HG03469 (cell line): ENCODE results near the gene UBAP1L.
"Not testable (repeated sequence)": the region's sequence is repeated elsewhere in the genome, so short reads cannot be mapped to it uniquely, and the experiment has no call there.

Source experiments
- ATAC-seq: cut with Tn5 transposase; IDR thresholded peaks from one replicate; pipeline ENCODE4 v1.9.1; 2021; ENCODE audit warnings: mild to moderate bottlenecking, moderate library complexity, moderate number of reproducible peaks; ENCODE audit not compliant: unreplicated experiment

UBAP1L gene

GRCh38 chr15:65048241-65048640 lies 66.8 kb downstream of the UBAP1L start:
- ATAC-seq: no peak

- no peak for ATAC-seq
Measured at GRCh38 chr15:65044724-65045481, 70.1 kb downstream of the UBAP1L start, which contains the start of gene SLC51B. Gene SLC51B (plus strand): TSS chr15:65045387. CDS start chr15:65050005, 4,618 bp downstream.

GRCh38 chr15:65044218-65044617 lies 70.8 kb downstream of the UBAP1L start:
- not testable (repeated sequence) for ATAC-seq

DNA sequence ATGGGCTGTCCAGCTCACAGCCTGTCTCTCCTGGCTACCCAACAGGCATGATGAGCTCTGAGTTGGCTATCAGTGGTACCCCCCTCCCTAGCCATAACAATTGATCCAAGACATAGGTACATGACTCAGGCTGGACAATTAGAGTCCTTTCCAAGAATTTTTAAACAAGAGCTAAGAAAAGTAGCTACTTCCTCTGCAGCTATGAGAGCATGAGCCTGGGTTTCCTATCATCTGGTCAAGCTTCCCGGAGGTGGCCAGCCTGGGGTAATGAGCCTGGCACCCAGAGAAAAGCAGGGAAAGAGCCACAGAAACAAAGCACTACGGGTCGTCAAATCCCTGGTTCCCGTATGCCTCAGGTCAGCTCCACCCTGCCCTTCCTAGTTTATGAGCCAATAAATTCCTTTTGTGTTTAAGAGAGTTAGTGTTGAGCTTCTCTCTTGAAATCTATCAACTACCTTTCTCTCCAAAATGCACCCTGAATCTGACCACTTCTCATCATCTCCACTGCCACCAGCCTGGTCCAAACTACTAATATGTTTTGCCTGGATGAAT lies 72.1 kb downstream of the UBAP1L start:
- ATAC-seq: no peak
